Mesendoderm (in vitro differentiated cells): ENCODE measurements around the gene PLAU.
A peak's percentile ranks its signal among the peaks of the same experiment; 100 is the strongest.
"Not testable (repeated sequence)": the region's sequence is repeated elsewhere in the genome, so short reads cannot be mapped to it uniquely, and the experiment has no call there.

Experiments used
- DNase-seq: peaks from one replicate; pipeline ENCODE4 v3.0.0; 2013
- H2AK5ac ChIP-seq: 2 replicates; pipeline ENCODE4 v1.6.1; 2013; ENCODE audit warnings: low read length, inconsistent platforms
- H2BK120ac ChIP-seq: 2 replicates; pipeline ENCODE4 v1.6.1; 2013; ENCODE audit warnings: low read depth, mild to moderate bottlenecking, low read length, moderate library complexity, mixed read lengths
- H2BK15ac ChIP-seq: replicated peaks from 2 replicates; pipeline ENCODE4 v1.6.1; 2013; ENCODE audit warnings: low read depth, mild to moderate bottlenecking, moderate library complexity
- H2BK5ac ChIP-seq: 2 replicates; pipeline ENCODE4 v1.6.1; 2013; ENCODE audit warnings: low read length, inconsistent platforms
- H3K18ac ChIP-seq: 2 replicates; pipeline ENCODE4 v1.6.1; 2013; ENCODE audit warnings: mild to moderate bottlenecking, low read length, mixed read lengths
- H3K23ac ChIP-seq: one replicate; pipeline ENCODE4 v1.6.1; 2013; ENCODE audit warnings: low read length
- H3K27ac ChIP-seq: 2 replicates; pipeline ENCODE4 v1.5.1; 2013; ENCODE audit warnings: low read depth, mild to moderate bottlenecking, inconsistent platforms, low read length, moderate library complexity
- H3K27me3 ChIP-seq: 2 replicates; pipeline ENCODE4 v1.6.1; 2013; ENCODE audit warnings: low read length, control low read depth, mild to moderate bottlenecking, inconsistent platforms; ENCODE audit not compliant: insufficient read depth, poor library complexity
- H3K36me3 ChIP-seq: 2 replicates; pipeline ENCODE4 v1.6.1; 2013; ENCODE audit warnings: low read length, inconsistent platforms; ENCODE audit not compliant: control insufficient read depth, insufficient read depth
- H3K4ac ChIP-seq: one replicate; pipeline ENCODE4 v1.6.1; 2013; ENCODE audit warnings: low read depth, mild to moderate bottlenecking, low read length, moderate library complexity
- H3K4me1 ChIP-seq: 2 replicates; pipeline ENCODE4 v1.6.1; 2013; ENCODE audit warnings: low read depth, low read length, inconsistent platforms; ENCODE audit not compliant: control insufficient read depth
- H3K4me2 ChIP-seq: 2 replicates; pipeline ENCODE4 v1.6.1; 2013; ENCODE audit warnings: low read length
- H3K4me3 ChIP-seq: 2 replicates; pipeline ENCODE4 v1.5.1; 2013; ENCODE audit warnings: mild to moderate bottlenecking, low read length
- H3K56ac ChIP-seq: one replicate; pipeline ENCODE4 v1.6.1; 2013; ENCODE audit warnings: low read length
- H3K79me1 ChIP-seq: 2 replicates; pipeline ENCODE4 v1.6.1; 2013; ENCODE audit warnings: low read length, inconsistent platforms
- H3K79me2 ChIP-seq: 2 replicates; pipeline ENCODE4 v1.6.1; 2013; ENCODE audit warnings: mild to moderate bottlenecking, low read length; ENCODE audit not compliant: control insufficient read depth, insufficient read depth
- H3K9ac ChIP-seq: 2 replicates; pipeline ENCODE4 v1.6.1; 2013; ENCODE audit warnings: low read length, inconsistent platforms
- H4K5ac ChIP-seq: one replicate; pipeline ENCODE4 v1.6.1; 2013; ENCODE audit warnings: low read length
- H4K8ac ChIP-seq: one replicate; pipeline ENCODE4 v1.6.1; 2013; ENCODE audit warnings: low read depth, mild to moderate bottlenecking, control low read depth, low read length, moderate library complexity
- WGBS: extraction: QIAGEN DNeasy Blood & Tissue Kit; methylation state at CpG from one replicate; pipeline ENCODE4 v1.1.7; 2013; ENCODE audit warnings: low lambda C conversion rate, missing lambda C conversion rate; ENCODE audit not compliant: insufficient coverage; ENCODE audit errors: extremely low coverage; 5-methylcytosine and 5-hydroxymethylcytosine counted together

Gene PLAU

GRCh38 chr10:73887294-73888039 is 23.5 kb upstream of the PLAU start:
- Histone ChIP-seq H3K9ac (peak overlapping the region; percentile 32), H3K79me2 (no peaks in the 10 kb centered on the region), H2AK5ac (no peak overlapping the region), H4K5ac (no peak overlapping the region), H3K27ac (peak overlapping the region; percentile 24), H2BK15ac (no peak overlapping the region), H2BK5ac (no peak overlapping the region), H3K4me3 (no peak overlapping the region), H3K79me1 (no peaks in the 10 kb centered on the region), H3K23ac (no peak overlapping the region), H4K8ac (no peak overlapping the region), H2BK120ac (no peak overlapping the region), H3K27me3 (no peaks in the 10 kb centered on the region), H3K4me1 (peaks cover 7% of the 10 kb centered on the region), H3K56ac (peak overlapping the region; percentile 40), H3K4me2 (no peak overlapping the region), H3K36me3 (no peaks in the 10 kb centered on the region), H3K18ac (peak overlapping the region; percentile 4), H3K4ac (no peak overlapping the region)
- peak; percentile 56 for DNase-seq
- WGBS: no CpG with 5 or more reads among the region's 12 CpGs

GRCh38 chr10:73888514-73888913 is 22.4 kb upstream of the PLAU start:
- Histone ChIP-seq H3K4ac (no peak overlapping the region), H3K27ac (no peak overlapping the region)

GRCh38 chr10:73889014-73889413 is 21.9 kb upstream of the PLAU start:
- Histone ChIP-seq H3K4me2 (no peak overlapping the region), H3K23ac (no peak overlapping the region), H3K36me3 (no peaks in the 10 kb centered on the region), H3K18ac (peak overlapping the region; percentile 70), H3K27me3 (no peaks in the 10 kb centered on the region), H2BK120ac (peak overlapping the region; percentile 11), H3K9ac (no peak overlapping the region), H3K4me3 (no peak overlapping the region), H3K79me1 (no peaks in the 10 kb centered on the region), H3K4me1 (peaks cover 7% of the 10 kb centered on the region), H3K4ac (peak overlapping the region; percentile 38), H4K5ac (no peak overlapping the region), H2BK15ac (no peak overlapping the region), H2BK5ac (peak overlapping the region; percentile 54), H4K8ac (no peak overlapping the region), H2AK5ac (no peak overlapping the region), H3K27ac (no peak overlapping the region), H3K79me2 (no peaks in the 10 kb centered on the region), H3K56ac (peak overlapping the region; percentile 29)
- peak; percentile 65 for DNase-seq
- no CpG with 5 or more reads among the region's 7 CpGs for WGBS

More at GRCh38 chr10:73888514-73888913, 22.4 kb upstream of the PLAU start:
- no peak overlapping the region for H2BK120ac ChIP-seq
- DNase-seq: no peak
- H2BK5ac ChIP-seq: peak overlapping the region; percentile 54
- no peaks in the 10 kb centered on the region for H3K36me3 ChIP-seq
- peaks cover 7% of the 10 kb centered on the region for H3K4me1 ChIP-seq
- H3K79me2 ChIP-seq: no peaks in the 10 kb centered on the region
- no peaks in the 10 kb centered on the region for H3K79me1 ChIP-seq
- no peak overlapping the region for H3K23ac ChIP-seq
- H3K9ac ChIP-seq: no peak overlapping the region
- H3K4me3 ChIP-seq: no peak overlapping the region
- no CpG with 5 or more reads among the region's 5 CpGs for WGBS
- no peak overlapping the region for H4K5ac ChIP-seq
- no peak overlapping the region for H2AK5ac ChIP-seq
- H4K8ac ChIP-seq: no peak overlapping the region
- no peak overlapping the region for H3K18ac ChIP-seq
- H3K4me2 ChIP-seq: no peak overlapping the region
- no peak overlapping the region for H2BK15ac ChIP-seq
- no peaks in the 10 kb centered on the region for H3K27me3 ChIP-seq
- H3K56ac ChIP-seq: peak overlapping the region; percentile 29

GRCh38 chr10:73889416-73889815 is 21.5 kb upstream of the PLAU start:
- no CpG with 5 or more reads among the region's 3 CpGs for WGBS
- peak; percentile 59 for DNase-seq

GRCh38 chr10:73890261-73890660 is 20.7 kb upstream of the PLAU start:
- Histone ChIP-seq H2AK5ac (no peak overlapping the region), H3K18ac (no peak overlapping the region), H2BK5ac (no peak overlapping the region), H3K4ac (no peak overlapping the region), H3K23ac (no peak overlapping the region), H3K79me2 (no peaks in the 10 kb centered on the region), H2BK15ac (no peak overlapping the region), H3K4me1 (peaks cover 7% of the 10 kb centered on the region), H3K36me3 (no peaks in the 10 kb centered on the region), H3K27ac (no peak overlapping the region), H3K79me1 (no peaks in the 10 kb centered on the region), H4K5ac (no peak overlapping the region), H3K9ac (no peak overlapping the region), H3K4me2 (no peak overlapping the region), H3K4me3 (no peak overlapping the region), H2BK120ac (no peak overlapping the region), H4K8ac (no peak overlapping the region), H3K27me3 (no peaks in the 10 kb centered on the region), H3K56ac (no peak overlapping the region)
- no CpG with 5 or more reads among the region's 5 CpGs for WGBS
- DNase-seq: no peak

More at GRCh38 chr10:73889416-73889815, 21.5 kb upstream of the PLAU start:
- not testable (repeated sequence) for H2BK5ac ChIP-seq, H3K4me3 ChIP-seq, H3K4me2 ChIP-seq, H3K4ac ChIP-seq, H3K27me3 ChIP-seq, H3K36me3 ChIP-seq, H3K9ac ChIP-seq, H4K5ac ChIP-seq, H3K79me2 ChIP-seq, H3K4me1 ChIP-seq, H2BK120ac ChIP-seq, H3K79me1 ChIP-seq, H2BK15ac ChIP-seq, H3K27ac ChIP-seq, H3K56ac ChIP-seq, H4K8ac ChIP-seq, H3K18ac ChIP-seq, H2AK5ac ChIP-seq, H3K23ac ChIP-seq

- H3K27ac ChIP-seq, H3K27me3 ChIP-seq, H2BK120ac ChIP-seq, H4K5ac ChIP-seq, H3K4me2 ChIP-seq, H3K36me3 ChIP-seq, H2AK5ac ChIP-seq, H3K4me1 ChIP-seq, H3K18ac ChIP-seq, H3K79me1 ChIP-seq, H3K79me2 ChIP-seq, DNase-seq, H2BK5ac ChIP-seq, H3K9ac ChIP-seq, H3K4me3 ChIP-seq, H3K4ac ChIP-seq, H3K23ac ChIP-seq, H3K56ac ChIP-seq, H2BK15ac ChIP-seq, H4K8ac ChIP-seq: not testable (repeated sequence)
- no CpG with 5 or more reads among the region's 3 CpGs for WGBS
Measured at GRCh38 chr10:73890830-73891229, 20.1 kb upstream of the PLAU start.
